ENCODE data around the gene TBC1D19. TPM values are rescaled to one million over a fixed set of nuclear protein-coding genes. Genes with fewer than 3 reads are reported as not detected.

Gene TBC1D19
- total and polyA plus RNA-seq, 9 of the 15 experiments (the other 6 are each of a cell fraction or from before 2014, with no cell fraction given), result 0.73 to 5.6 (median 3.7) TPM

- BruUV-seq (replicated peaks), result no TSS peak
- DNase-seq (ENCODE audit: extremely low read depth in 1 of 4, low spot score in 3 of 4), result no peak
- Histone ChIP-seq H3K27me3 (ENCODE audit: control insufficient read depth in 2 of 2, insufficient read depth in 2 of 2, low read length in 2 of 2) (no peaks in the 10 kb centered on the region), H3K4me3 (no peak overlapping the region), H4K20me1 (replicated peaks; ENCODE audit: control insufficient read depth, insufficient read depth, low read length) (no peaks in the 10 kb centered on the region), H3K4me1 (replicated peaks in 1 of 2; ENCODE audit: control insufficient read depth in 2 of 2, insufficient read depth in 2 of 2, low read length in 2 of 2) (no peaks in the 10 kb centered on the region; a peak in 2 of 5 replicates), H3K9me1 (ENCODE audit: control insufficient read depth, insufficient read depth, low read length) (no peaks in the 10 kb centered on the region), H3K4me2 (ENCODE audit: insufficient read depth, low read length) (no peak overlapping the region), H3K9me3 (replicated peaks; ENCODE audit: control insufficient read depth, insufficient read depth, low read depth, low read length) (no peaks in the 10 kb centered on the region), H3K27ac (ENCODE audit: extremely low read depth, low read depth, low read length) (no peak overlapping the region), H3K9ac (ENCODE audit: insufficient read depth in 1 of 2, low read depth in 2 of 2, low read length in 2 of 2) (no peak overlapping the region), H2AFZ (ENCODE audit: low read depth, low read length) (no peak overlapping the region), H3K36me3 (ENCODE audit: control insufficient read depth, insufficient read depth, low read length) (no peaks in the 10 kb centered on the region), H3K79me2 (ENCODE audit: control insufficient read depth, insufficient read depth, low read length) (no peaks in the 10 kb centered on the region)
- WGBS (ENCODE audit: insufficient coverage, low coverage, missing lambda C conversion rate), result 8% methylated on average over 2 of the region's 2 CpGs
- FAIRE-seq, result no peak
- CTCF ChIA-PET (ENCODE audit: low intra/inter-chr PET ratio), result interaction anchor here (0.5 kb wide), 1 partner anchor 70 kb away, joined by 3 read pairs; no protein-coding TSS in a partner anchor
- intact Hi-C loops (cut with micrococcal nuclease), result no loop called here
- POLR2A ChIA-PET, result no interaction called here
- TF ChIP-seq ZBTB8A (IDR thresholded peaks at IDR 0.05; ENCODE audit: partially characterized antibody), result no peak
- no peak for TF ChIP-seq TFAM (CRISPR knock-in tag; conservative IDR thresholded peaks at IDR 0.05)
- no peak for TF ChIP-seq SIN3B (IDR thresholded peaks at IDR 0.05; ENCODE audit: low read depth)
- TF ChIP-seq EP300 (IDR thresholded peaks at IDR 0.05; ENCODE audit: low read length), result no peak
- TF ChIP-seq POU5F1 (IDR thresholded peaks at IDR 0.05; ENCODE audit: borderline replicate concordance, low read depth, low read length, partially characterized antibody), result no peak
- TF ChIP-seq KLF13 (tag; IDR thresholded peaks at IDR 0.05; ENCODE audit: borderline replicate concordance, low read depth), result no peak
- no peak for TF ChIP-seq WHSC1 (IDR thresholded peaks at IDR 0.05; ENCODE audit: low read length)
- TF ChIP-seq MTA3 (IDR thresholded peaks at IDR 0.05; ENCODE audit: borderline replicate concordance), result no peak
- no peak for TF ChIP-seq SAFB2 (IDR thresholded peaks at IDR 0.05; ENCODE audit: borderline replicate concordance, low read depth, low read length, severe bottlenecking)
- no peak for ATAC-seq
- in situ Hi-C loops (cut with MboI), result no loop called here
Measured at GRCh38 chr4:26577066-26577465, 6.8 kb upstream of the TBC1D19 start.
